Smooth muscle cell (in vitro differentiated cells): ENCODE data around the gene XPO4. TPM values are rescaled to one million over a fixed set of nuclear protein-coding genes. Genes with fewer than 3 reads are reported as not detected.

ENCODE experiments used
- DNase-seq: peaks from one replicate; lab custom pipeline; 2025; ENCODE audit not compliant: unreplicated experiment; lab: John Stamatoyannopoulos, UW
- H2AFZ ChIP-seq: fragments of 200-600 bp; sonication (generic); 2 replicates; pipeline ENCODE4 v1.6.0; 2016; ENCODE audit warnings: antibody characterized with exemption, low read depth, mild to moderate bottlenecking
- H3F3A ChIP-seq: fragments of 200-600 bp; sonication (generic); 2 replicates; pipeline ENCODE4 v1.6.0; 2017; ENCODE audit warnings: antibody characterized with exemption, low read depth
- H3K27ac ChIP-seq: fragments of 200-600 bp; sonication (generic); 2 replicates; pipeline ENCODE4 v1.5.1; 2016; ENCODE audit warnings: low read depth, mild to moderate bottlenecking
- H3K27me3 ChIP-seq: fragments of 200-600 bp; sonication (generic); 2 replicates; pipeline ENCODE4 v1.6.1; 2016; ENCODE audit warnings: low read depth, mild to moderate bottlenecking
- H3K36me3 ChIP-seq: fragments of 200-600 bp; sonication (generic); 2 replicates; pipeline ENCODE4 v1.5.1; 2016; ENCODE audit warnings: low read depth
- H3K4me1 ChIP-seq: fragments of 200-600 bp; sonication (generic); 2 replicates; pipeline ENCODE4 v1.5.1; 2016; ENCODE audit warnings: low read depth
- H3K4me2 ChIP-seq: fragments of 200-600 bp; sonication (generic); 2 replicates; pipeline ENCODE4 v1.6.0; 2016; ENCODE audit warnings: mild to moderate bottlenecking
- H3K4me3 ChIP-seq: fragments of 200-600 bp; sonication (generic); 2 replicates; pipeline ENCODE4 v1.5.1; 2016; ENCODE audit warnings: mild to moderate bottlenecking
- H3K79me2 ChIP-seq: fragments of 200-600 bp; sonication (generic); 2 replicates; pipeline ENCODE4 v1.6.0; 2016; ENCODE audit warnings: low read depth, mild to moderate bottlenecking
- H3K9ac ChIP-seq: fragments of 200-600 bp; sonication (generic); 2 replicates; pipeline ENCODE4 v1.6.0; 2016; ENCODE audit warnings: low read depth
- H3K9me3 ChIP-seq: fragments of 200-600 bp; sonication (generic); replicated peaks from 2 replicates; pipeline ENCODE4 v1.5.1; 2016; ENCODE audit warnings: low read depth
- H4K20me1 ChIP-seq: fragments of 200-600 bp; sonication (generic); 2 replicates; pipeline ENCODE4 v1.6.0; 2016; ENCODE audit warnings: low read depth
- CTCF ChIP-seq: fragments of 200-600 bp; sonication (generic); IDR thresholded peaks from 2 replicates; pipeline ENCODE4 v1.5.1; 2017; ENCODE audit warnings: borderline replicate concordance, mild to moderate bottlenecking, antibody characterized with exemption; ENCODE audit not compliant: insufficient read depth, poor library complexity, severe bottlenecking
- WGBS: methylation state at CpG from one replicate; pipeline ENCODE4 v1.1.7; 2016; ENCODE audit warnings: low lambda C conversion rate; 5-methylcytosine and 5-hydroxymethylcytosine counted together
- polyA plus RNA-seq: library from polyadenylated mRNA; unstranded; fragments of >200 nt; fragmentation: Nextera tagmentation; extraction: Ambion mirVana; gene quantifications from 2 replicates; pipeline ENCODE4 v1.2.1, GENCODE V29; 2016
- total RNA-seq: library from RNA; depleted of rRNA; stranded (reverse); fragments of >200 nt; gene quantifications from 2 replicates; pipeline ENCODE4 v1.2.3, GENCODE V29; 2014

Gene XPO4
- total and polyA plus RNA-seq, 2 experiments from 2014 or later, result 3.3 to 16.2 TPM

GRCh38 chr13:20775961-20776360, 126.6 kb downstream of the XPO4 start:
- DNase-seq, result no peak
- no peak overlapping the region for H3K4me2 ChIP-seq
- H4K20me1 ChIP-seq, result no peaks in the 10 kb centered on the region
- H3K27me3 ChIP-seq, result no peaks in the 10 kb centered on the region
- WGBS, result 99% methylated on average over 2 of the region's 2 CpGs
- H3K9ac ChIP-seq, result no peak overlapping the region
- H3K79me2 ChIP-seq, result peaks cover 5% of the 10 kb centered on the region
- H3K36me3 ChIP-seq, result peaks cover 5% of the 10 kb centered on the region
- no peak overlapping the region for H3K27ac ChIP-seq
- no peaks in the 10 kb centered on the region for H3K9me3 ChIP-seq
- peaks cover 6% of the 10 kb centered on the region for H3K4me1 ChIP-seq
- H2AFZ ChIP-seq, result no peak overlapping the region
- no peak for TF ChIP-seq CTCF
- H3F3A ChIP-seq, result no peaks in the 10 kb centered on the region
- no peak overlapping the region for H3K4me3 ChIP-seq

- DNase-seq, result no peak
- Histone ChIP-seq H3K9ac (no peak overlapping the region), H3K4me2 (no peak overlapping the region), H3F3A (no peaks in the 10 kb centered on the region), H3K27ac (no peak overlapping the region), H3K4me1 (peaks cover 6% of the 10 kb centered on the region), H3K27me3 (no peaks in the 10 kb centered on the region), H3K4me3 (no peak overlapping the region), H2AFZ (no peak overlapping the region), H3K79me2 (peaks cover 5% of the 10 kb centered on the region), H4K20me1 (no peaks in the 10 kb centered on the region), H3K9me3 (no peaks in the 10 kb centered on the region), H3K36me3 (peaks cover 5% of the 10 kb centered on the region)
- TF ChIP-seq CTCF, result no peak
- 90% methylated on average over 1 of the region's 1 CpG for WGBS
Measured at GRCh38 chr13:20774746-20775145, 127.8 kb downstream of the XPO4 start.

- no peaks in the 10 kb centered on the region for H3K27me3 ChIP-seq
- H4K20me1 ChIP-seq, result no peaks in the 10 kb centered on the region
- H3K27ac ChIP-seq, result peak within 1 kb of the TSS; percentile 67
- H3F3A ChIP-seq, result no peaks in the 10 kb centered on the region
- H3K9ac ChIP-seq, result peak within 1 kb of the TSS; percentile 68
- peaks cover 5% of the 10 kb centered on the region for H3K36me3 ChIP-seq
- peak within 1 kb of the TSS; percentile 41 for H2AFZ ChIP-seq
- H3K4me1 ChIP-seq, result peaks cover 6% of the 10 kb centered on the region
- H3K79me2 ChIP-seq, result peaks cover 5% of the 10 kb centered on the region
- peak; percentile 81 for DNase-seq
- H3K4me2 ChIP-seq, result peak within 1 kb of the TSS; percentile 87
- TF ChIP-seq CTCF, result no peak
- no peaks in the 10 kb centered on the region for H3K9me3 ChIP-seq
- WGBS, result under 1% methylated on average over 72 of the region's 72 CpGs
- H3K4me3 ChIP-seq, result peak within 1 kb of the TSS; percentile 54
Measured at GRCh38 chr13:20773194-20774080, 129.1 kb downstream of the XPO4 start, which contains the start of gene EEF1AKMT1. Gene EEF1AKMT1 (minus strand): TSS chr13:20773961. CDS start chr13:20757598, 16,363 bp downstream.
